GM12891 (cell line): Measurements from ENCODE around the gene INSYN2A.

Experiments used
- SPI1 ChIP-seq: IDR thresholded peaks from 2 replicates; pipeline ENCODE4 v1.6.1; 2011; ENCODE audit warnings: low read depth, low read length, control low read depth
- TAF1 ChIP-seq: IDR thresholded peaks from 2 replicates; pipeline ENCODE4 v1.6.1; 2011; ENCODE audit warnings: low read depth, low read length, control low read depth

DNA sequence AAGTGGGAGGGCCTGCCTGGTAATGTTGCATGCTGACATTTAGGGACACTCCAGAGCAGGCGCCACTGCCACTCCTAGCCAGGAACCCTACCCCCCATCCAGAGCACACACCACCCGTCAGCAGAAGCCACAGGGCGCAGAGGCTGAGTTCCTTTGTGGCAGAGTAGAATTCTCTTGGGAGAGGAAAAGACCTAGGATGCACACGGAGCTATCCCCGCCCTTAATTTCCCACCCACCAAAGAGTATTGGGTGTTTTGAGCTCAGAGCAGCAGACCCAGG lies 702 bp upstream of the INSYN2A start:
- TF ChIP-seq SPI1 (no peak), TAF1 (no peak)
